SU-DHL-6 (cell line): ENCODE results near the gene MRPS27.

Experiments
- CTCF ChIP-seq: fragments of 200-600 bp; sonication (generic); IDR thresholded peaks from one replicate; pipeline ENCODE4 v1.5.1; 2017; ENCODE audit warnings: antibody characterized with exemption, mild to moderate bottlenecking, low read length, moderate library complexity; ENCODE audit not compliant: insufficient read depth, poor library complexity, severe bottlenecking
- EZH2phosphoT487 ChIP-seq: fragments of 200-600 bp; sonication (generic), shearing (Covaris generic); conservative IDR thresholded peaks from 2 replicates; pipeline ENCODE4 v1.6.1; 2018; ENCODE audit warnings: mild to moderate bottlenecking, antibody characterized with exemption, low read length, moderate library complexity, mixed read lengths

DNA sequence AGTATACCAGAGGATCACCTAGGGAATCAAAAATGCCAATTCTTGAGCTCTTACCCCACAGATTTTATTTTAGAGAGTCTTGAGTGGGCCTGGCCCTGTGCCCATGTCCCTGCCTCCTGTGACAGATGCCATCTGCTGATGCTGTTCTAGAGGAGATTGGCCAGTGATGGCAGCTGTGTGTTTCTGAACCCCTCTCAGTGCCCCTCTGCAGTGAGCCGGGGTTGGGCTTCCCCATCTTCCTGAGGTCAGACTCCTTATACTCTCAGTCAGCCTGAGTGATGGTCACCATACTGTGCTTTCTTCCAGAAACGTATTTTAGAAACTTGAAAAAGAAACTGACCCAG, 6.2 kb upstream of the MRPS27 start:
- no peak for TF ChIP-seq CTCF
- no peak for TF ChIP-seq EZH2phosphoT487
